Measurements from ENCODE around the gene ROR2. TPM values are rescaled to one million over a fixed set of nuclear protein-coding genes. Genes with fewer than 3 reads are reported as not detected.

The ROR2 gene
- 12.4 and 14.9 TPM in 2 replicates for total RNA-seq
- long read RNA-seq, partial matches to known transcripts, result 2 of 4 reads
- long read RNA-seq, other reads (novel, unspliced or antisense), result 2 of 4 reads

GRCh38 chr9:91949946-91950664 lies at the start of gene ROR2:
Gene ROR2 (minus strand): TSS chr9:91950228.
- no peaks in the 10 kb centered on the region for H3K9me3 Mint-ChIP-seq
- H3K36me3 Mint-ChIP-seq (ENCODE audit: low read depth), result no peaks in the 10 kb centered on the region
- peaks cover 52% of the 10 kb centered on the region for H3K27me3 Mint-ChIP-seq (ENCODE audit: low read depth)
- peak; percentile 80 for TF ChIP-seq CTCF (conservative IDR thresholded peaks at IDR 0.05)
- peaks cover 27% of the 10 kb centered on the region for H3K4me1 Mint-ChIP-seq
- H3K27ac Mint-ChIP-seq (ENCODE audit: unreplicated experiment), result peak within 1 kb of the TSS; percentile 21
- peak; percentile 82 for DNase-seq (ENCODE audit: low read depth, low spot score)
- H3K4me3 Mint-ChIP-seq, result peak within 1 kb of the TSS; percentile 83

GRCh38 chr9:91995000-91995655 lies 45.1 kb upstream of the ROR2 start:
- H3K9me3 Mint-ChIP-seq, result no peaks in the 10 kb centered on the region
- no peak overlapping the region for H3K27ac Mint-ChIP-seq (ENCODE audit: unreplicated experiment)
- TF ChIP-seq CTCF (conservative IDR thresholded peaks at IDR 0.05), result no peak
- H3K4me1 Mint-ChIP-seq, result peaks cover 4% of the 10 kb centered on the region
- peaks cover 4% of the 10 kb centered on the region for H3K27me3 Mint-ChIP-seq (ENCODE audit: low read depth)
- H3K4me3 Mint-ChIP-seq, result no peak overlapping the region
- no peaks in the 10 kb centered on the region for H3K36me3 Mint-ChIP-seq (ENCODE audit: low read depth)
- no peak for DNase-seq (ENCODE audit: low read depth, low spot score)

GRCh38 chr9:91994422-91994821 lies 44.4 kb upstream of the ROR2 start:
- H3K36me3 Mint-ChIP-seq (ENCODE audit: low read depth), result no peaks in the 10 kb centered on the region
- H3K4me3 Mint-ChIP-seq, result no peak overlapping the region
- no peak for TF ChIP-seq CTCF (conservative IDR thresholded peaks at IDR 0.05)
- H3K27ac Mint-ChIP-seq (ENCODE audit: unreplicated experiment), result no peak overlapping the region
- H3K4me1 Mint-ChIP-seq, result peaks cover 4% of the 10 kb centered on the region
- peaks cover 4% of the 10 kb centered on the region for H3K27me3 Mint-ChIP-seq (ENCODE audit: low read depth)
- no peak for DNase-seq (ENCODE audit: low read depth, low spot score)
- peaks cover 7% of the 10 kb centered on the region for H3K9me3 Mint-ChIP-seq

GRCh38 chr9:91992461-91993041 lies 42.5 kb upstream of the ROR2 start:
- no peak for TF ChIP-seq CTCF (conservative IDR thresholded peaks at IDR 0.05)
- Mint-ChIP-seq H3K4me3 (no peak overlapping the region), H3K4me1 (peaks cover 4% of the 10 kb centered on the region), H3K27ac (ENCODE audit: unreplicated experiment) (no peak overlapping the region), H3K27me3 (ENCODE audit: low read depth) (peaks cover 4% of the 10 kb centered on the region), H3K36me3 (ENCODE audit: low read depth) (no peaks in the 10 kb centered on the region), H3K9me3 (peaks cover 8% of the 10 kb centered on the region)
- DNase-seq (ENCODE audit: low read depth, low spot score), result no peak

GRCh38 chr9:91991721-91992341 lies 41.8 kb upstream of the ROR2 start:
- no peak for TF ChIP-seq CTCF (conservative IDR thresholded peaks at IDR 0.05)
- H3K4me3 Mint-ChIP-seq, result no peak overlapping the region
- peaks cover 4% of the 10 kb centered on the region for H3K4me1 Mint-ChIP-seq
- H3K27ac Mint-ChIP-seq (ENCODE audit: unreplicated experiment), result no peak overlapping the region
- no peak for DNase-seq (ENCODE audit: low read depth, low spot score)
- peaks cover 4% of the 10 kb centered on the region for H3K27me3 Mint-ChIP-seq (ENCODE audit: low read depth)
- no peaks in the 10 kb centered on the region for H3K36me3 Mint-ChIP-seq (ENCODE audit: low read depth)
- peaks cover 8% of the 10 kb centered on the region for H3K9me3 Mint-ChIP-seq

All from neural crest cell (in vitro differentiated cells).